ENCODE results near the gene CAPN8.

Gene CAPN8

DNA sequence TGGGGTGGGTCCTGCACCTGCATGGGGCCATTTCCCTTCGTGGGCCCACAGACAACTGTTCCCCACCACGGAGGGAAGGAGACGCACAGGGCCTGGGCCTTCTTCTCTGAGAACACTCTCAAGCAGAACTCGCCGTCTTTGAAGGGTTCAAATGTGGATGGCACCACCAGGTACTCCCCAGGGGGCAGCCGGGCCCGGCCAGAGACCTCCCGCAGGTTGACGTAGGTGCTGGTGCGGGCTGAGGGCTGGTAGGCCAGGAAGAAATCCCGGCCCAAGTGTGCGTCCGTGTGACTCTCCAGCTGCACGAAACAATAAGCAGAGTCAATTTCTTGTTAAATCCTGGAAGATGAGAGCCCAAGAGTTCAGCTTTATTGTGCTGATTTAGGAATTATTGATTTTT is 56.4 kb downstream of the CAPN8 start:
- DNase-seq (ENCODE audit: insufficient read length, low spot score) (no peak), FAIRE-seq (no peak)
- TF ChIP-seq PAX5 (IDR thresholded peaks at IDR 0.05; ENCODE audit: insufficient read depth, low read length, severe bottlenecking), result no peak
- TF ChIP-seq POLR2AphosphoS5 (IDR thresholded peaks at IDR 0.05; ENCODE audit: low read depth, low read length), result no peak
- no peak for TF ChIP-seq POLR2A (IDR thresholded peaks at IDR 0.05; ENCODE audit: low read depth, low read length)
- TF ChIP-seq SPI1 (IDR thresholded peaks at IDR 0.05; ENCODE audit: low read depth, low read length), result no peak
- no peak for TF ChIP-seq POU2F2 (IDR thresholded peaks at IDR 0.05; ENCODE audit: low read depth, low read length)
- TF ChIP-seq TAF1 (IDR thresholded peaks at IDR 0.05; ENCODE audit: low read depth, low read length), result no peak

DNA sequence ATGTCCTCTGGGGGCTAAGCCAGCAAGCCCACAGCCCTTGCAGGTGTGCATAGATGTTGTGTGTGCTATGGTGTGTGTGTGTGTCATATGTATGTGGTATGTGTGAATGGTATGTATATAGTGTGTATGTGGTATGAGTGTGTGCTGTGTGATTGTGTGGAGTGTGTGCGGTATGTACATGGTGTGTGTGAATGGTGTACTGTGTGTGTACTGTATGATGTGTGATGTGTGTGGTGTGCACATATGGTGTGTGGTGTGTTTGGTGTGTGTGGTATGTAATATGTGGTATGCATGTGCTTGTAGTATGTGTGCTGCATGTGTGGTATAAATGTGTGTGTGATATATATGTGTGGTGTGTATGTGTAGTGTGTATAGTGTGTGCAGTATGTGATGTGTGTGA is 107.0 kb downstream of the CAPN8 start:
- FAIRE-seq, result no peak
- TF ChIP-seq TAF1 (IDR thresholded peaks at IDR 0.05; ENCODE audit: low read depth, low read length) (no peak), PAX5 (IDR thresholded peaks at IDR 0.05; ENCODE audit: insufficient read depth, low read length, severe bottlenecking) (no peak), POLR2AphosphoS5 (IDR thresholded peaks at IDR 0.05; ENCODE audit: low read depth, low read length) (no peak), POU2F2 (IDR thresholded peaks at IDR 0.05; ENCODE audit: low read depth, low read length) (no peak), POLR2A (IDR thresholded peaks at IDR 0.05; ENCODE audit: low read depth, low read length) (no peak), SPI1 (IDR thresholded peaks at IDR 0.05; ENCODE audit: low read depth, low read length) (no peak)
- no peak for DNase-seq (ENCODE audit: insufficient read length, low spot score)

DNA sequence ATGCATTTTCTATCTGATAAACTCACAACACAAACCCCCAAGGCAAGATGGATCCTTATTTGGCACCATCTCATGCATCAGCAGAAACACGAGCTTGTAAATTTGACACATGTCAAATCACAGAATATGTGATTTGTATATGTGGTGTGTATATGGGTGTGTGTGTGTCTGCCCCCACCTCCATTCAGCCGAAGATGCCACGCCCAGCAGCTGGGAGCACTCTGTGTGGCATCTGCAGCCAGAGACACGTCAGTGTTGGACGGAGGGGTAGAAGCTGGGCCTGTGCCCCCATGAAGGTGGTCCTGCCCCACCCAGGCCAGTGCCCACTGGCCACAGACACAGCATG is 108.4 kb downstream of the CAPN8 start:
- DNase-seq (ENCODE audit: insufficient read length, low spot score) (no peak), FAIRE-seq (no peak)
- TF ChIP-seq PAX5 (IDR thresholded peaks at IDR 0.05; ENCODE audit: insufficient read depth, low read length, severe bottlenecking) (no peak), POLR2A (IDR thresholded peaks at IDR 0.05; ENCODE audit: low read depth, low read length) (no peak), POU2F2 (IDR thresholded peaks at IDR 0.05; ENCODE audit: low read depth, low read length) (no peak), POLR2AphosphoS5 (IDR thresholded peaks at IDR 0.05; ENCODE audit: low read depth, low read length) (no peak), TAF1 (IDR thresholded peaks at IDR 0.05; ENCODE audit: low read depth, low read length) (no peak), SPI1 (IDR thresholded peaks at IDR 0.05; ENCODE audit: low read depth, low read length) (no peak)

DNA sequence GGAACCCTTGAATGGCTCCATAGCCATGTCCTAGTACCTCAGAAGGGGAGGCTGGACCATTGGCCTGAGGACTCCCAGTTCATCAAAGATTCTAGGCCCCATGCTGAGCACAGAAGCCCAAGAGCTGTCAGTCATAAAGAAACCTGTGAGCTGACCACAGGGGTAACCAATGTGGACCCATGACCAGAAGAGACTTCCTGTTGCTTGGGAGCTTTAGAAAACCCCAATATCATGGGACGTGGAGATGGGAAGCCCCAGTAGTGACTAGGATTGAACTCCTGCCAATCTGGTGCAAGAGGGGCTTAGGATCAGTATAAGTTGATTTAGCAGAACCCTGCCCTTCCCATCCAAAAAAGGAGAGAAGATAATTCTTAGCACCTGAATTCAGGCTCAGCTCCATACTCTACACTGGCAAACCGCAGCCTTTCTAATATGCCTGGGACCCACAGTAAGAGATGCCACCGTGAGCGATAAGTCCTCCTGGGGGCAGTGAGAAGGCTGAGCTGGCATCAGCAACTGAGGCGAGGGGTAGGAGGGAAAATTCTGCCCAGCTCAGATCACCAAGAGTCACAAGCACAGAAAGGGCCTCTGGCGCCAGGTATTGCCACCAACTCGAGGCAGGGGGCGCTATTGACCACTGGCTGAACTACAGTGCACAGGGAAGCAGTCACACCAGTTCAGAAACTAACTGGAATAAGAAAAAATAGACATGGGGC is 108.9 kb downstream of the CAPN8 start:
- peak; percentile 46 for DNase-seq (ENCODE audit: insufficient read length, low spot score)
- FAIRE-seq, result no peak
- TF ChIP-seq SPI1 (IDR thresholded peaks at IDR 0.05; ENCODE audit: low read depth, low read length) (no peak; the same call in 1 of the 2 replicates), PAX5 (IDR thresholded peaks at IDR 0.05; ENCODE audit: insufficient read depth, low read length, severe bottlenecking) (no peak), POU2F2 (IDR thresholded peaks at IDR 0.05; ENCODE audit: low read depth, low read length) (no peak), TAF1 (IDR thresholded peaks at IDR 0.05; ENCODE audit: low read depth, low read length) (no peak), POLR2AphosphoS5 (IDR thresholded peaks at IDR 0.05; ENCODE audit: low read depth, low read length) (no peak), POLR2A (IDR thresholded peaks at IDR 0.05; ENCODE audit: low read depth, low read length) (no peak)

DNA sequence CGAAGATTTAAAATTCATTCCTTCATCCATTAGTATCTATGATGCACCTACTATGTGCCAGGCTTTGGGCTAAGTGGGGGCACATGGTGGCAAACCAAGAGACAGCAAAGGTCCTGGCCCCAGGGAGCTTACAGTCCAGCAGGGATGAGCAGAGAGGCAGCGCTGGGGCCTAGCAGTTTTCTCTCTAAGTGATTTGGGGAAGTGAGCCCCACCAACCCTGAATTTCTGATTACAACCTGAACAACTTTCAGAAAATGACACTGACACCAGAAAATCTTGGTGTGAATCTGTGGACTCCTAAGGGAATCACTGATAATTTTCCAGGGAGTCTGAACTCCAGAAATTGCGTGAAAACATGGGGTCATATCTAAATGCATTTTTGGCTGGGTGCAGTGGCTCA is 111.5 kb downstream of the CAPN8 start:
- TF ChIP-seq TAF1 (IDR thresholded peaks at IDR 0.05; ENCODE audit: low read depth, low read length) (no peak), SPI1 (IDR thresholded peaks at IDR 0.05; ENCODE audit: low read depth, low read length) (peak; percentile 56), PAX5 (IDR thresholded peaks at IDR 0.05; ENCODE audit: insufficient read depth, low read length, severe bottlenecking) (no peak)
- FAIRE-seq, result no peak

DNA sequence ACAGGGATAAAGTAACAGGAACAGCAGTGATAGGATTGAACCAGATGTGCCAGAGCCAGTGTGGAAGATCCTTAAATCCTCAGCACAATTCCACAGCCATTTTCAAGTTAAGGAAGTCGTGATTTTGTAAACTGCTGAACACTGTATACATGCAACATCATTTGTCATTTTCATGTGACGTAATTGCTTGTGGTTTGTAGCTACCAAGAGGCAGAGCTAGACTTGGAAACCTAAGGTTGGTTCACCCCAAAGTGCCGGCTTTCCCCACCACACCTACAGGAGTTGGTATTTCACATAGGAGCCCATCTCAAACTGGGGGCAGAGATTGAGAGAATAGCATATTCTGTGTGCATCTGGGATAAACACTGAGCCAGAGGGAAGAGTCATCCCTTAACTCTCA is 113.9 kb downstream of the CAPN8 start:
- DNase-seq (ENCODE audit: insufficient read length, low spot score) (no peak), FAIRE-seq (no peak)
- TF ChIP-seq SPI1 (IDR thresholded peaks at IDR 0.05; ENCODE audit: low read depth, low read length), result no peak
- no peak for TF ChIP-seq PAX5 (IDR thresholded peaks at IDR 0.05; ENCODE audit: insufficient read depth, low read length, severe bottlenecking)
- TF ChIP-seq POLR2A (IDR thresholded peaks at IDR 0.05; ENCODE audit: low read depth, low read length), result no peak
- TF ChIP-seq POLR2AphosphoS5 (IDR thresholded peaks at IDR 0.05; ENCODE audit: low read depth, low read length), result no peak
- TF ChIP-seq POU2F2 (IDR thresholded peaks at IDR 0.05; ENCODE audit: low read depth, low read length), result no peak
- TF ChIP-seq TAF1 (IDR thresholded peaks at IDR 0.05; ENCODE audit: low read depth, low read length), result no peak

More for the DNA sequence above, 111.5 kb downstream of the CAPN8 start:
- no peak for DNase-seq (ENCODE audit: insufficient read length, low spot score)

DNA sequence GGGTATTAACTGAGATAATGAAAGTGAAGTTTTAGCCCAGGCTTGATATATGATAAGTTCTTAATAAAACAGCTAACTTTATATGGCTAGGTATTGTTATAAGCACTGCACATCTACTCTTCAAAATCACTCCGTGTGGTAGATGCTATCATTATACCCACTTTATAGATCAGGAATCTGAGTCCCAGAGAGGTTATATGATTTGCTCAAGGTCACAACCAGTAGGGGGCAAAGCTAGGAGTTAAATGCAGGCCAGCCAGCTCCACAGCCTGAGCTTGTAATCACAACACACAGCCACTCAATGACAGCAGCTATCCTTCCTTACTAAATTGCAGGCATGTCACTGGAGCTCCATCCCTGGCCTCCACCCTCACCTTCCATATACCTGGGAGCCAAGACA is 115.8 kb downstream of the CAPN8 start:
- no peak for FAIRE-seq
- no peak for DNase-seq (ENCODE audit: insufficient read length, low spot score)
- TF ChIP-seq POLR2AphosphoS5 (IDR thresholded peaks at IDR 0.05; ENCODE audit: low read depth, low read length) (no peak), PAX5 (IDR thresholded peaks at IDR 0.05; ENCODE audit: insufficient read depth, low read length, severe bottlenecking) (no peak), TAF1 (IDR thresholded peaks at IDR 0.05; ENCODE audit: low read depth, low read length) (no peak), SPI1 (IDR thresholded peaks at IDR 0.05; ENCODE audit: low read depth, low read length) (no peak), POLR2A (IDR thresholded peaks at IDR 0.05; ENCODE audit: low read depth, low read length) (no peak), POU2F2 (IDR thresholded peaks at IDR 0.05; ENCODE audit: low read depth, low read length) (no peak)

DNA sequence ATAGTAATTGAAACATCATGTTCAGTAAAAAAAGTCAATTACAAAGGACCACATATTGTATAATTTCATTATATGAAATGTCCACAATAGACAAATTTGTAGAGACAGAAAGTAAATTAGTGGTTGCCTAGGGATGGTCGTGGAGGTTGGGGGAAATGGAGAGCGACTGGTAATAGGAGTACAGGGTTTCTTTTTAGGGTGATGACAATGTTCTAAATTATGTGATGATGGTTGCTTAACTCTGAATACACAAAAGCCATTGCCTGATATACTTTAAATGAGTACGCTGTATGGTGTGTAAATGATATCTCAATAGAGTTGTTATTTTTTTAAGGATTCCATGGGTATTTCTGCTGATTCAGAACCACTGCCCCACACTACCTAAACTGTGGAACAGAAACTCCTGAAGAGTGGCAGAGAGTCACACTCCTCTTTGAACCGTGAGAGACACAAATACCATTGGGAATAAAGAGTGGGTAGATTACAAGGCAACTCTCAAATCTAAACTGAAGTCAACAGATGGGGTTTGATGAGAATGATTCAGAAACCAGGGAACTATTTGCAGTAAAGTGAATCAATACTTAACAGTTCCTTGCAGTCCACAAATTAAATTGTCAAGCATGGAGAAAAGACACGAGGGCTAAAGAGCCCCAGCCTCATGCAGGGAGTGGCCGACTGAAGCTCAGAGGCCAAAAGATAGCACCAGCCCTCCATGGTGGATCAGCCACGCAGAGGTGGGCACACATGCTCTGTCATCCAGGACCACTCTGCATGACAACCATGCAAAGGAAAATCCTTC is 118.0 kb downstream of the CAPN8 start:
- DNase-seq (ENCODE audit: insufficient read length, low spot score), result no peak
- no peak for FAIRE-seq
- TF ChIP-seq POU2F2 (IDR thresholded peaks at IDR 0.05; ENCODE audit: low read depth, low read length), result no peak
- TF ChIP-seq POLR2AphosphoS5 (IDR thresholded peaks at IDR 0.05; ENCODE audit: low read depth, low read length), result no peak
- no peak for TF ChIP-seq POLR2A (IDR thresholded peaks at IDR 0.05; ENCODE audit: low read depth, low read length)
- no peak for TF ChIP-seq PAX5 (IDR thresholded peaks at IDR 0.05; ENCODE audit: insufficient read depth, low read length, severe bottlenecking)
- TF ChIP-seq SPI1 (IDR thresholded peaks at IDR 0.05; ENCODE audit: low read depth, low read length), result no peak
- no peak for TF ChIP-seq TAF1 (IDR thresholded peaks at IDR 0.05; ENCODE audit: low read depth, low read length)

DNA sequence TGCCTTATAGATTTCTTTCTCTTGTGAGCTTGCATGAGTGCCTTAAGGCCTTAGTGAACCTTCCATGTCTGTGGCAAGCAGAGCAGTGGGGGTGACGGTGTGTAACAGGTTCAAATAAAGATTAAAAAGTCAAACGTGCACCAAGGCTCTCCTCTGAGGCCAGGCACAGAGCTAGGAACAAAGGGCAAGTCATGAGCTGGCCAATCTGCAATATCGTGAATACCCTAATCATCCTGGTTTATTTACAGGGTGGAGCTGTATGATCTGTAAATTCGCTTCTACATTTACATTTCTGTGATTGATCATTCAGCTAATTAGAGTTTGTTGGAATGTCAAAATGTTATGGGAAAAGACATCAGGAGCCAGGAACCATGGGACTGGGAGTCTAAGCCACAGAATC is 120.2 kb downstream of the CAPN8 start:
- TF ChIP-seq SPI1 (IDR thresholded peaks at IDR 0.05; ENCODE audit: low read depth, low read length) (no peak), POU2F2 (IDR thresholded peaks at IDR 0.05; ENCODE audit: low read depth, low read length) (no peak), PAX5 (IDR thresholded peaks at IDR 0.05; ENCODE audit: insufficient read depth, low read length, severe bottlenecking) (no peak), POLR2A (IDR thresholded peaks at IDR 0.05; ENCODE audit: low read depth, low read length) (no peak), POLR2AphosphoS5 (IDR thresholded peaks at IDR 0.05; ENCODE audit: low read depth, low read length) (no peak), TAF1 (IDR thresholded peaks at IDR 0.05; ENCODE audit: low read depth, low read length) (no peak)
- no peak for FAIRE-seq
- DNase-seq (ENCODE audit: insufficient read length, low spot score), result no peak
